ENCODE measurements around the gene IL18RAP.

Gene IL18RAP

GRCh38 chr2:102392096-102392495 lies 30.9 kb upstream of the IL18RAP start:
- no peaks in the 10 kb centered on the region for H3K36me3 ChIP-seq (ENCODE audit: insufficient read depth)
- no peak overlapping the region for H3K4me3 ChIP-seq (IDR thresholded peaks at IDR 0.05; ENCODE audit: insufficient read depth, low read depth, low read length)
- no peaks in the 10 kb centered on the region for H3K27me3 ChIP-seq (ENCODE audit: insufficient read depth, low read depth)
- no peak overlapping the region for H2AFZ ChIP-seq (ENCODE audit: low read depth)
- no peak overlapping the region for H3K27ac ChIP-seq
- no peak overlapping the region for H3K9ac ChIP-seq
- H3K79me2 ChIP-seq (ENCODE audit: insufficient read depth, low read depth) = no peaks in the 10 kb centered on the region
- TF ChIP-seq CTCF (conservative IDR thresholded peaks at IDR 0.05; ENCODE audit: low read depth, low read length) = no peak
- H4K20me1 ChIP-seq (ENCODE audit: insufficient read depth) = no peaks in the 10 kb centered on the region
- no peak overlapping the region for H3K4me2 ChIP-seq
- H3K4me1 ChIP-seq (ENCODE audit: low read depth, poor library complexity, severe bottlenecking) = no peaks in the 10 kb centered on the region

- Histone ChIP-seq H3K79me2 (ENCODE audit: insufficient read depth, low read depth) (no peaks in the 10 kb centered on the region), H4K20me1 (ENCODE audit: insufficient read depth) (no peaks in the 10 kb centered on the region), H3K27me3 (ENCODE audit: insufficient read depth, low read depth) (no peaks in the 10 kb centered on the region), H3K36me3 (ENCODE audit: insufficient read depth) (no peaks in the 10 kb centered on the region), H3K4me2 (no peak overlapping the region), H3K9ac (no peak overlapping the region), H3K27ac (no peak overlapping the region), H3K4me3 (IDR thresholded peaks at IDR 0.05; ENCODE audit: insufficient read depth, low read depth, low read length) (no peak overlapping the region), H3K4me1 (ENCODE audit: low read depth, poor library complexity, severe bottlenecking) (no peaks in the 10 kb centered on the region), H2AFZ (ENCODE audit: low read depth) (no peak overlapping the region)
- TF ChIP-seq CTCF (conservative IDR thresholded peaks at IDR 0.05; ENCODE audit: low read depth, low read length) = no peak
Observed at GRCh38 chr2:102392942-102393341, 30.0 kb upstream of the IL18RAP start.

DNA sequence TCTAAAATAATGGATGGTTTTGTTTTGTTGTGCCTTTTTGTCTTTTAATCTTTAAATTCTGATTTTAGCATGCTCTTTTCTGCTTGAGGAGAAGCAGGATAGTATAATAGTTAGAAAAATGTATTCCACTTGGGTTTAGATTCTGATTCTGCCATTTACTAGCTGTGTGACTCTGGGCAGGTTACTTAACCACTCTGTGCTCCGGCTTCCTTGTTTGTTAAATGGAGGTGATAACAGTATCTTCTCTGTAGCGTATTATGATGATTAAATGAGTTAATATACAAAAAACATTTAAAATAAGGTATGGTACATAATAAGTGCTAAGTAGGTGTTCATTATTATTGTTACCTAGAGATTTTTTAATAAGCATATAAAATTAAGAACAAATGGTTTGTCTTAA lies 26.9 kb upstream of the IL18RAP start:
- Histone ChIP-seq H3K4me3 (IDR thresholded peaks at IDR 0.05; ENCODE audit: insufficient read depth, low read depth, low read length) (no peak overlapping the region), H4K20me1 (ENCODE audit: insufficient read depth) (no peaks in the 10 kb centered on the region), H3K9ac (no peak overlapping the region), H3K27me3 (ENCODE audit: insufficient read depth, low read depth) (no peaks in the 10 kb centered on the region), H3K4me2 (no peak overlapping the region), H3K79me2 (ENCODE audit: insufficient read depth, low read depth) (no peaks in the 10 kb centered on the region), H3K4me1 (ENCODE audit: low read depth, poor library complexity, severe bottlenecking) (no peaks in the 10 kb centered on the region), H2AFZ (ENCODE audit: low read depth) (no peak overlapping the region), H3K36me3 (ENCODE audit: insufficient read depth) (no peaks in the 10 kb centered on the region), H3K27ac (no peak overlapping the region)
- TF ChIP-seq CTCF (conservative IDR thresholded peaks at IDR 0.05; ENCODE audit: low read depth, low read length) = no peak

GRCh38 chr2:102397209-102397608 lies 25.8 kb upstream of the IL18RAP start:
- H3K9ac ChIP-seq = no peak overlapping the region
- no peaks in the 10 kb centered on the region for H3K4me1 ChIP-seq (ENCODE audit: low read depth, poor library complexity, severe bottlenecking)
- H3K36me3 ChIP-seq (ENCODE audit: insufficient read depth) = no peaks in the 10 kb centered on the region
- no peak overlapping the region for H2AFZ ChIP-seq (ENCODE audit: low read depth)
- no peaks in the 10 kb centered on the region for H3K27me3 ChIP-seq (ENCODE audit: insufficient read depth, low read depth)
- H3K4me3 ChIP-seq (IDR thresholded peaks at IDR 0.05; ENCODE audit: insufficient read depth, low read depth, low read length) = no peak overlapping the region
- no peaks in the 10 kb centered on the region for H4K20me1 ChIP-seq (ENCODE audit: insufficient read depth)
- no peaks in the 10 kb centered on the region for H3K79me2 ChIP-seq (ENCODE audit: insufficient read depth, low read depth)
- no peak for TF ChIP-seq CTCF (conservative IDR thresholded peaks at IDR 0.05; ENCODE audit: low read depth, low read length)
- H3K27ac ChIP-seq = no peak overlapping the region
- no peak overlapping the region for H3K4me2 ChIP-seq

Measured in KMS-11 (cell line).